SK-MEL-5 (cell line): Measurements from ENCODE around the gene FAM118A. TPM values are rescaled to one million over a fixed set of nuclear protein-coding genes. Genes with fewer than 3 reads are reported as not detected.
"Not testable (repeated sequence)": the region's sequence is repeated elsewhere in the genome, so short reads cannot be mapped to it uniquely, and the experiment has no call there.

Source experiments
- DNase-seq: peaks from one replicate; pipeline ENCODE4 v3.0.0-alpha.2; 2016; ENCODE audit warnings: low read depth, low spot score
- in situ Hi-C: cut with HindIII; loops from 2 replicates; pipeline ENCODE4 v1.10.0; 2016; ENCODE audit warnings: low sequenced_read_pairs, high pct_unique_total_duplicates, low pct_unique_long_range_greater_than_20kb
- total RNA-seq: library from RNA; depleted of rRNA; stranded (reverse); fragments of >200 nt; shearing (Covaris generic); gene quantifications from 2 replicates; pipeline ENCODE4 v1.2.3, GENCODE V29; 2014

FAM118A gene
- total RNA-seq, 1 experiment from 2014 or later = 18.2 TPM

- in situ Hi-C loops = loop anchor here (10.0 kb wide), 1 partner anchor 278 kb away; no protein-coding TSS in a partner anchor
- DNase-seq = no peak
These were observed 33.1 kb upstream of the FAM118A start for GRCh38 chr22:45276507-45277105.

GRCh38 chr22:45277720-45278119, 32.0 kb upstream of the FAM118A start:
- in situ Hi-C loops = loop anchor here (10.0 kb wide), 1 partner anchor 277 kb away; no protein-coding TSS in a partner anchor
- not testable (repeated sequence) for DNase-seq

GRCh38 chr22:45278125-45278524, 31.6 kb upstream of the FAM118A start:
- in situ Hi-C loops = loop anchor here (10.0 kb wide), 1 partner anchor 277 kb away; no protein-coding TSS in a partner anchor
- DNase-seq = no peak

DNA sequence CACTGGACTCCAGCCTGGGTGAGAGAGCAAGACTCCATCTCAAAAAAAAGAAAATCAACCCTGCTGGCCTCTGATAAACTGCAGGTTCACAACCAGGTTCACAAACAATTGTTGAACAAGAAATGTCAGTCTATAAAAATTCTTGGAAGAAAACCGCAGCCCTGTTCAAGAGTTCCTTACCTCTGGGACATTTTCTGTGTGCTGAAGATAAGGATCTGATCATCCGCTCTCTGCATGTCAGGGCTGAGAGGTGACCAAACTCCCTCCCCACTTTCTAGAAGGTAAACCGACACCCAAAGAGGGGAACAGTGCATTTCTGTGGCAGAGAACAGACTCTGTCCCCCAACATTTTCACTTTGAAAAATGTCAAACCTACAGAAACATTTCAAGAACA, 29.1 kb upstream of the FAM118A start:
- in situ Hi-C loops = no loop called here

DNA sequence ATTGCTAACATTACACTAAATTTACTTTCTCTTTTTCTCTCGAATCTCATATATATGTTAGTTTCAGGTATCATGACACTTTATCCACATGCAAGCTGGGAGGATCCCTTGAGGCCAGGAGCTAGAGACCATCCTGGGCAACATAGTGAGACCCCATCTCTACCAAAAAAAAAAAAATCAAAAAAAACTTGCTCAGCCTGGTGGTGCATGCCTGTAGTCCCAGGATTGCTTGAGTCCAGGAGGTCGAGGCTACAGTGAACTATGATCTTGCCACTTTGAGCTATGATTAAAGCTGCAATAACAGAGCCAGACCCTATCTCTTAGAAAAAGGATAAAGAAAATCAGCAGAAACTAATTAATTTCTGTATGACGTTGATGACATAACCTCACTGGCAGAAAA, 28.7 kb upstream of the FAM118A start:
- in situ Hi-C loops = no loop called here
- no peak for DNase-seq

More for the DNA sequence above, 29.1 kb upstream of the FAM118A start:
- no peak for DNase-seq

- in situ Hi-C loops = no loop called here
- no peak for DNase-seq
These were observed 24.9 kb upstream of the FAM118A start, which contains the start of gene UPK3A for GRCh38 chr22:45284705-45285262. Gene UPK3A, plus strand, starts transcription at chr22:45284949. Its CDS starts 65 bp downstream, at chr22:45285014.

GRCh38 chr22:45285263-45286058, 24.3 kb upstream of the FAM118A start:
- in situ Hi-C loops = no loop called here
- peak; percentile 22 for DNase-seq

GRCh38 chr22:45286854-45287551, 22.7 kb upstream of the FAM118A start:
- in situ Hi-C loops = no loop called here

GRCh38 chr22:45290410-45290936, 19.3 kb upstream of the FAM118A start:
- DNase-seq = peak; percentile 89
- in situ Hi-C loops = no loop called here

More at GRCh38 chr22:45286854-45287551, 22.7 kb upstream of the FAM118A start:
- DNase-seq = no peak

GRCh38 chr22:45291061-45291930, 18.4 kb upstream of the FAM118A start:
- DNase-seq = no peak
- in situ Hi-C loops = no loop called here

DNA sequence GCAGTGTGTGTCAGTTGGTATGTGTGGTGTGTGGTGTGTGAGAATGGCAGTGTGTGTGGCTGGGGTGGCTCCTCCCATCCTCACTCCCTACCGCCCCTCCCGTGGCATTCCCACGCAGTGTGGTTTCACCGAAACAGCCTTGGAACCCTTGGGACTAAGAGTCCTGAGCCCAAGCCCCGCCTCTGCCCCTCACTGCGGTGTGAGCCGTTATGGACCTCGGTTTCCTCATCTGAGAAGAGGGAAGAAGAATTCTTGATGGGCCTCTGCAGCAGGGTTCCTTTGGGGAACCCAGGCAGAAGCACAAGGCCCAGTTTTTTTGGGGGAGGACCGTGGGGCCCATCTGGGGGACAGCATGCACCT, 17.8 kb upstream of the FAM118A start:
- in situ Hi-C loops = no loop called here
- no peak for DNase-seq

DNA sequence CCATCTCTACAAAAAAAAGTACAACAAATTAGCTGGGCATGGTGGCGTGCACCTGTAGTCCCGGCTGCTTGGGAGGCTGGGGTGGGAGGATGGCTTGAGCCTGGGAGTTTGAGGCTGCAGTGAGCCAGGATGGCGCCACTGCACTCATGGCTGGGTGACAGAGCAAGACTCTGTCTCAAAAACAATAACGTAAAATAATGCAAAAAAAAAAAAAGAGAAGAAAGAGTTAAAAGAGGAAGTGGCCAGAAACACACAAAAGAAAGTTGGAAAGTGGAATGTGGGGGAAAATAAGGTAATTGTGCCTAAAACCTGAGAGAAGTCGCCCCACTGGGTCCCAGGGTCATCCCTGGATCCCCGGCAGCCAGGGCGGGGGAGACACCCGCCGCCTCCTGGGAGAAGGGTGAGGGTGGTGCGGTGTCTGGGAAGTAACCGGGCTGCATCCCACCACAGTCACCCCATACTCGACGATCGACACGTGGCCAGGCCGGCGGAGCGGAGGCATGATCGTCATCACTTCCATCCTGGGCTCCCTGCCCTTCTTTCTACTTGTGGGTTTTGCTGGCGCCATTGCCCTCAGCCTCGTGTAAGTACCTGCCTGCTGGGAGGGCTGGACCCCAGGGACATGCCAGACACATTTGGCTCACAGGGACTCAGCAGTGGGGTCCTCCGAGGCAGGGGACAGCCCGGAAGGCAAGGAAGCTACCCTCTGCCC, 16.8 kb upstream of the FAM118A start:
- no peak for DNase-seq
- in situ Hi-C loops = no loop called here

- no peak for DNase-seq
- in situ Hi-C loops = no loop called here
These were observed 15.7 kb upstream of the FAM118A start for GRCh38 chr22:45294030-45294429.

- DNase-seq, in situ Hi-C loops: not testable (repeated sequence)
These were observed 14.7 kb upstream of the FAM118A start for GRCh38 chr22:45295004-45295403.

DNA sequence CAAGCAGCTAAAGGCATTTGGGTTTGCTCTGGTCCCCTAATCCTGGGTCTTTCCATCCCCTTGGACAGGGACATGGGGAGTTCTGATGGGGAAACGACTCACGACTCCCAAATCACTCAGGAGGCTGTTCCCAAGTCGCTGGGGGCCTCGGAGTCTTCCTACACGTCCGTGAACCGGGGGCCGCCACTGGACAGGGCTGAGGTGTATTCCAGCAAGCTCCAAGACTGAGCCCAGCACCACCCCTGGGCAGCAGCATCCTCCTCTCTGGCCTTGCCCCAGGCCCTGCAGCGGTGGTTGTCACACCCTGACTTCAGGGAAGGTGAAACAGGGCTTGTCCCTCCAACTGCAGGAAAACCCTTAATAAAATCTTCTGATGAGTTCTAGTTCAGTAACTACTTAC, 14.2 kb upstream of the FAM118A start:
- DNase-seq = no peak
- in situ Hi-C loops = no loop called here

DNA sequence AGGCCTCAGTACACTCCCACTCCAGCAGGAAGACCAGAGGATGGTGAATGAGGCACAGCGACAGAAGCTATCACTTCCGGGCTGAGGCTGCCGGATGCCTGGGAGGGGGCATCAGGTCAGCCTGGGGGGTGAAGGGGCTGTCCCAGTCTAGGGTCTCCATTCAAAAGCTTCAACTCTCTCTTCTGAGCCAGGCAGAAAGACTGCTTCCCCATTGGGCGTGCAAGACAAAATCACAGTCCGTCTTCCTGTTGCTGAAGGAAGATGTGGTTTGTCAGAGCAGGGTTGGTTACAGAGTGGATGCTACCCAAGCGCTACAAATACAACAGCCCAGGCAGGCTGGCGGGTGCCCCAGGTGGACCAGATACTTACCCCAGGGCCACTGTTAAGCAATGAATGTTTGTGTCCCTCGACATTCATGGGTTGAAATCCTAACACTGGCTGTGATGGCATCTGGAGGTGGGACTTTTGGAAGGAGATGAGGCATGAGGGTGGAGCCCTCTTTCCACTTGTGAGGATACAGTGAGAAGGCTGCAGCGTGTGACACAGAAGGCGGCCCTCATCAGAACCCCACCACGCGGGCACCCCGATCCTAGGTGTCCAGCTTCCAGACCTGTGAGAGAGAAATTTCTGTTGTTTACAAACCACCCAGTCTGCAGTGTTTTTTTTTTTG, 13.0 kb upstream of the FAM118A start:
- DNase-seq = no peak
- in situ Hi-C loops = no loop called here
